Astrocyte of the spinal cord (primary cell): ENCODE results near the gene MARCHF5.

Experiments used
- DNase-seq: peaks from one replicate; pipeline ENCODE4 v3.0.0; 2011; ENCODE audit warnings: low read depth, low spot score
- H3K4me3 ChIP-seq: 2 replicates; pipeline ENCODE4 v1.5.1; 2011; ENCODE audit warnings: low read depth, mild to moderate bottlenecking, low read length, moderate library complexity
- CTCF ChIP-seq: IDR thresholded peaks from 2 replicates; pipeline ENCODE4 v1.5.1; 2012; ENCODE audit warnings: low read depth, mild to moderate bottlenecking, low read length, inconsistent platforms
- in situ Hi-C: cut with HindIII; loops from 2 replicates; pipeline ENCODE4 v1.10.0; 2017; ENCODE audit warnings: low sequenced_read_pairs

The MARCHF5 gene

GRCh38 chr10:92354587-92354986 is 63.6 kb downstream of the MARCHF5 start:
- TF ChIP-seq CTCF, result no peak
- in situ Hi-C loops, result no loop called here
- no peak overlapping the region for H3K4me3 ChIP-seq
- DNase-seq, result no peak

DNA sequence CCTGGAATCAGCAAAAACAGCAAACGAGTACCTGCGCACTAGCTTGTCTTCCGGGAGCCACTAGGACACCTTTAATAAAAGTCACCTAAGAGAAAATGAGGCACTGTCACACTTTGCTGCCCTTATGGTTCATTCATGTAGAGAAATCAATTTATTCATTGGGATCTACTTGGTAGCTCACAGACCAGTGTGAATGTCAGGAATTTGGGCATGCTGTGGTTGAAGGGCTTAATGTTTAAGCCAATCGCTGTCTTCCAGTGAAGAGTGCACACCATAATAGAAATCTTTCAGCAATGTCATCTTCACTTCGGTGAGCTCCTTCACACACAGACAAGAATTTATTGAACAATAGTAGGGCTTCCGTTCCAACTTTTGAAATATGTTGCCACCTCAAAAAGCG is 65.1 kb downstream of the MARCHF5 start:
- in situ Hi-C loops, result no loop called here
- DNase-seq, result no peak
- no peak for TF ChIP-seq CTCF

GRCh38 chr10:92363498-92363897 is 72.5 kb downstream of the MARCHF5 start:
- in situ Hi-C loops, result no loop called here
- H3K4me3 ChIP-seq, result no peak overlapping the region
- DNase-seq, result no peak
- no peak for TF ChIP-seq CTCF

More for the DNA sequence above, 65.1 kb downstream of the MARCHF5 start:
- no peak overlapping the region for H3K4me3 ChIP-seq

DNA sequence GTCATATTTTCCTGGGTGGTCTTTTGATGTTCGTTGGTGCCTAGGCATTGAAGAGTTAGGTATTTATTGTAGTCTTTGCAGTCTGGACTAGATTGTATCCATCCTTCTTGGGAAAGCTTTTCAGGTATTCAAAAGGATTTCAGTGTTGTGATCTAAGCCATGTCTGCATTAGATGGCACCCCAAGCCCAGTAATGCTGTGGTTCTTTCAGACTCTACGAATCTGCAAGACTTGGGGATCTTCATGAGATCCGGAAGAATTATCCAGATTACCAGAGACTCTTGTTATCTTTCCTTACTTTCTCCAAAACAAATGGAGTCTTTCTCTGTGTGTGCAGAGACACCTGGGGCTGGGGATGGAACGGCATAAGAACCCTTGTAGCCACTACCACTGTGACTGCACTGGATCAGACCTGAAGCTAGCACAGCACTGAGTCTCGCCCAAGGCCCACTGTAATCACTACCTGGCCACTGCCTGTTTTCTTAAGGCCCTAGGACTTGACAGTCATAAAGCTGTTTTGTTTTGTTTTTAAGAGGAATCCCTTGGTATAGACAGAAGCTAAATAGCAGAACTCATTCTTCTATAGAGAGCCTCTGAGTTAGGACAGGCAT is 75.5 kb downstream of the MARCHF5 start:
- no peak for TF ChIP-seq CTCF
- DNase-seq, result no peak
- in situ Hi-C loops, result no loop called here
- H3K4me3 ChIP-seq, result no peak overlapping the region

DNA sequence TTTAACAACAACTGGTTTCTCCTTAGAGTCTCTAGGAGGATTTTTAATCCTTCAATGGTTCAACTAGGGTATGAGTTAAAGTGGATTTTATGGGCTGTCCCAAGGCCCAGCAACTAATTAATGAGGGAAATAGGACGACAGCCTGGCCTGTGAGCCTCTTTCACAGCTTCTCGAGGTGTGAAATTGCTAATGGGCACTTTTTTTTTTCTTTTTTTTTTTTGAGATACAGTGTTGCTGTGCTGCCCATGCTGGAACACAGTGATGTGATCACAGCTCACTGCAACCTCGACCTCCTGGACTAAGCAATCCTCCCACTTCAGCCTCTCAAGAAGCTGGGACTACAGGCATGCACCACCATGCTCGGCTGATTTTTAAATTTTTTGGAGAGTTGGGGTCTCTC is 87.0 kb downstream of the MARCHF5 start:
- no peak overlapping the region for H3K4me3 ChIP-seq
- in situ Hi-C loops, result no loop called here
- no peak for DNase-seq
- no peak for TF ChIP-seq CTCF

GRCh38 chr10:92381543-92381954 is 90.6 kb downstream of the MARCHF5 start:
- no peak for DNase-seq
- H3K4me3 ChIP-seq, result no peak overlapping the region
- no peak for TF ChIP-seq CTCF
- in situ Hi-C loops, result no loop called here
